LNCAP (cell line): Measurements from ENCODE around the gene PFDN6.

Experiments
- TF ChIP-seq, protein P1 (sequence below): fragments of 450-650 bp; IDR thresholded peaks from 2 replicates; pipeline ENCODE4 v1.5.1; 2017; ENCODE audit warnings: mild to moderate bottlenecking

PFDN6 gene

DNA sequence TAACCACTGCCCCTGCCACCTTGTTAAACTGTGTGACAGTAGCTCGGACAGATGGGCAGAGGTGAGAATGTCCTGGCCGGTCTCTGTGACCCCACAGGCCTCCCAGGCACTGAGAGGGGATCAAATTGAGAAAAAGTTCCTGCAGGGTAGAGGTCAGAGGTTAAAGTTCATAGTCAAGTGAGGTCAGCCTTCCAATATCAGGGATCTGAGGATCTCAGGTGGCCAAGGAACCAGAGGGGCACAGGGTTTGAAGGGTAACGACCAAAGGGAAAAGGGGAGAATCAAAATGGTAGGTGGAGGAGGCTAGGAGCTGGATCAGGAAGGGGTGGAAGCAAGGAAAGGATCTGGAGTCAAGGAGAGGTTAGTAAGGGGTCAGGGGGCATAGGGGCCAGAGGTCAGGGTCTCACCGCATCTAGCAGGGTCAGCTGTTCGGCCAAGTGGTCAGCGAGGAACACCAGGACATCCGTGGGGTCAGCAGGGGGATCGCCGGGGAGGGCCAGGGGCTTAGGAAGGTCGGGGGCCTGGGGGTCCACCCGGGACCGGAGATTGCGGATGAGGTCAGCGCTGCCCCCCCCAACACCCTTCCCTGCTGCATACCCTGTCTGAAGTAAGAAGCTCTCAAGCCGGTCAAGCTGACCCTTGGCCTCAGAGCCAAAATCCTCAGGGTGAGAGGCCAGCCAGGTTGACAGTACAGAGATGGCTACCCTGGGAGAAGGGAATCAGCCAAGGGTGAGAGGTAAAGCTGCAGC lies 6.4 kb downstream of the PFDN6 start:
- TF ChIP-seq, protein P1, sequence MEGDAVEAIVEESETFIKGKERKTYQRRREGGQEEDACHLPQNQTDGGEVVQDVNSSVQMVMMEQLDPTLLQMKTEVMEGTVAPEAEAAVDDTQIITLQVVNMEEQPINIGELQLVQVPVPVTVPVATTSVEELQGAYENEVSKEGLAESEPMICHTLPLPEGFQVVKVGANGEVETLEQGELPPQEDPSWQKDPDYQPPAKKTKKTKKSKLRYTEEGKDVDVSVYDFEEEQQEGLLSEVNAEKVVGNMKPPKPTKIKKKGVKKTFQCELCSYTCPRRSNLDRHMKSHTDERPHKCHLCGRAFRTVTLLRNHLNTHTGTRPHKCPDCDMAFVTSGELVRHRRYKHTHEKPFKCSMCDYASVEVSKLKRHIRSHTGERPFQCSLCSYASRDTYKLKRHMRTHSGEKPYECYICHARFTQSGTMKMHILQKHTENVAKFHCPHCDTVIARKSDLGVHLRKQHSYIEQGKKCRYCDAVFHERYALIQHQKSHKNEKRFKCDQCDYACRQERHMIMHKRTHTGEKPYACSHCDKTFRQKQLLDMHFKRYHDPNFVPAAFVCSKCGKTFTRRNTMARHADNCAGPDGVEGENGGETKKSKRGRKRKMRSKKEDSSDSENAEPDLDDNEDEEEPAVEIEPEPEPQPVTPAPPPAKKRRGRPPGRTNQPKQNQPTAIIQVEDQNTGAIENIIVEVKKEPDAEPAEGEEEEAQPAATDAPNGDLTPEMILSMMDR, result no peak

DNA sequence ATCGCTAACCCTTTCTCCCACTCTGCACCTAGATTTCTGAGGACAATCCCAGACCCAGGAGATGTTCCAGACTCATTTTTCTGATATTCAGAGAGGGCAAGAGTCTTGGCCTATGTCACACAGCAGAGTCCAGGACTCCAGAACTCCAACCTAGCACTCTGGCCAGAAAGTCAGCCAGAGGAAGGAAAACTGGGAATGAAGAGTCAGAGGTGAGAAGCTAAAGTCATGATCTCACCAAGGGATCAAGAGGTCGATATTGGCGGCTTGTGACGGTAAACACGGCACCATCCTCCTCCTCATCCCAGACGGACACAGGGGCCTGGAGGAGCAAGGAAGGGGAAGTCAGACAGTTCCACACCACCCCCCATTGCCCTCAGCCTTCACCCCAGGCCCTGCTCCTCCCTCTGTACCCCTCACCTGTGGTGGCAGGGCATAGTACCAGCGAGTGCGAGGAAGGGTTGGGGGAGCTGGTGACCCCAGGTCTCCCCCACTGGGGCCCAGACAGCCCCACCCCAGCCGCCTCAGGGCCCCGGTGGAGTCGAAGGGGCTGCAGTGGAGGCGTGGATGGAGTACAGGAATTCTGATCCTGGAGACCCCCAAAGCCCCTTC lies 7.5 kb downstream of the PFDN6 start:
- TF ChIP-seq, protein P1, result no peak

DNA sequence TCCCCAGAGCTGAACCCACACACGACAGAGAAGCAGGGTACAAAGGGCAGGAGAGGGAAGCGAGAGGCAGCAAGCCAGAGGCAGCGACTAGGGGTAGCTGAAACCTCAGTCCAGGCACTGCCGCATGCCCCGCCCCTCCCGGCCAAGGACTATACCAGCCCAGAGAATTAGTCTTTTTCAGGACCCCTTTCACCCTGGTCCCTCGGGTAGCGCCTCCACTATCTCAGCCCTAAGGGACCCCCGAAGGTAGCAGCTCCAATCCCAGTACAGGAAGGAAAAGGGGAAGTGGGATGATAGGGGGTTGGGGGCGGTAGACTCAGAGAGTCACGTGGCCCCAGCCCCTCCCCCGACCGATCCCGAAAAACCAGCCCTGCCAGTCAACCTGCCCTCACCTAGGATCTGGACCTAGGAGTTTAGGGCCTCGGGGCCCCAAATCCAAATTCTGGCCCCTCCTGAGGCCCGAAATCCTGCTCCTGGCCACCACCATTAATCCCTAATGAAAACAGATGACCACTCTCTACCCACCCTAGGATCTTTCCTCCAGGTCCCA lies 8.1 kb downstream of the PFDN6 start:
- TF ChIP-seq, protein P1, result no peak

DNA sequence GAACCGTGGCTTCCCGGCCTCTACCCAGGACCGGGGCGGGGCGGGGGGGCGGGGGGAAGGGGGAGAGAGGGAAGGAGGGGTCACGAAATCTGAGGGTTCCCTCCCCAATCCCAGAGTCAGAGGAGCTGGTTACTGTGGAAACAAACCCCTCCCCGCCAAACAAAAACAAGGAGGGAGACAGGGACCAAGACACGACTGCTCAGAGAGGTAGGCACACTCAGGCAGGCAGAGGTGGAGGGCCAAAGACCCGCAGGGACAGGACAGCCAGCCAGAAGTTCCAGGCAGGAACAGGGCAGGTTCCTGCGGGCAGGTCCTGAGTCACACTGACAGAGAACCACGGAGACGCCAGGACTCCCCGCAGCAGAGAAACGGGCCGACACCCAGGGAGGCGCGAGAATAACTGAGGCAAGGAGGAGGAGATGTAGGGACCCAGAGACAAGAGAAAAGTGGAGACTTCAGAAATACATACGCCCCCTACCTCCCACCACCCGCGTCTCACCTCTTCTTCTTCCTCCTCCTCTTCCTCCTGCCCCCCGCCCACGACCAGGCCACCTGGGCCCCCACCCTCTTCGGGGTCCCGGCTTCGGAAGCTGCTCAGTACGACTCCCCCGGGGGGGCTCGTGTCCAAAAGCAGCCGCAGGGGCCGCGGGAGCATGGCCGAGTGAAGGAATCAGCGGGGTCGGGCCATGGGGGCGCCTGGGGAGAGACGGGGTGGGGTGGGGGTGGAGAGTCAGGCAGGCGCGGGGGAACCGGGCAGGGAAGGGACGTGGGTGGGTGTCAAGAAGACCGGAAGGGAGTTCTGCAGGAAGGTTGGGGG lies 8.8 kb downstream of the PFDN6 start:
- TF ChIP-seq, protein P1, result no peak

DNA sequence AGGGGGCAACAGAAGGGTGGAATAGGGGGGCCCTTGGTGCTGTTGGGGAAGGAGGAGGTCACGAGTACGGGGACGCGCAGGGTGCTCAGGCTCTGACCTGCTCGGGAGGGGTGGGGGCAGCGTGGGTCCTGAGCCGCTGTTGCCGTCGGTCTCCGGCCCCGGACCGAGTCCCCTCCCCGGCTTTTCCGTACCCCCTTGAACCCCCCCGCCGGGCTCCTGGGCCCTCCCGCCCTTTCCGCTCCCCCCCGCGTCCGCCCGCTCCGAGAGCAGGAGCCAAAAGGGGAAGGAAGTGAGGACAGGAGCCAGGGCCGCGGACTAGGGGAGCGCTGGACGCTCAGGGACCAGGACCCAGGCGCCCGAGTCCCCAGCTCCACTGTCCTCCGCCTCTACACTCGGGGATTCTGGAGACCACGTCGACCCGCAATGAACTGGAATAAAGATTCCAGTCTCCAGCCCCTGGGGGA lies 9.4 kb downstream of the PFDN6 start, which contains the start of gene RGL2:
TSS of gene RGL2 (minus strand) at position 170 of the 464 bp plus-strand sequence. CDS start 332 bp downstream, outside the sequence.
- TF ChIP-seq, protein P1, result no peak

DNA sequence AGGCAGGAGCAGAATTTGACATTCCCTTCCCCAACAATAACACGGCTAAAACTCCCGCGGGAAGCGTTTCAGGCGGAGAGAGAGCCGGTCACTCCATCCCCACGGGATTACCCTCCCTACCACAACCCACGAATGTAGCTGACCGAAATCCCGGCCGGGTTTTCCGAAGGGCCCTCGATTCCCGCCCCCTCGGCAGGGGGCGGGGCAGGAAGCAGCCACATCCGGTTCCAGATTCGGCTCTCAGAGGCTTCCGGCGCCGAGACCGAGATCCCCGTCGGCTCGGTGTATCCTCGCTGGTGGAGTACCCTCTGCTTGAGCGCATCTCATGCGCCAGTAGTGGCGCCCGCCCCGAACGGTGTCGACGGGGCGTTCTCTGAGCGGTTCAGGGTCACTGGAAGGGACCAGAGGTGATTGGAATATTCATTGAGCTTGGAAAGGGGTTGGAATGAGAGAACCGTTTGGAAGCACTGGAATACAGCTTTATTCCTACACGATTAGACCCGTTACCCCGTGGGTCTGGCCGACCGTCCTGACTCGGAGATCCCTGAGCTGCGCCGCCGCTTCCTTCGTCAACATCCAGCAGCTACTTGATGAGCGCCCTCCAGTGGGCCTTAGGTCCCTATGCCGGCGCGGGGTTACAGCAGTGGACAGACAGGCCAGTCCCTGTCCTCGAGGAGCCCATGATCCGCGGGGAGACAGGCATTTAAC lies 10.0 kb downstream of the PFDN6 start:
- TF ChIP-seq, protein P1, result peak; percentile 76

DNA sequence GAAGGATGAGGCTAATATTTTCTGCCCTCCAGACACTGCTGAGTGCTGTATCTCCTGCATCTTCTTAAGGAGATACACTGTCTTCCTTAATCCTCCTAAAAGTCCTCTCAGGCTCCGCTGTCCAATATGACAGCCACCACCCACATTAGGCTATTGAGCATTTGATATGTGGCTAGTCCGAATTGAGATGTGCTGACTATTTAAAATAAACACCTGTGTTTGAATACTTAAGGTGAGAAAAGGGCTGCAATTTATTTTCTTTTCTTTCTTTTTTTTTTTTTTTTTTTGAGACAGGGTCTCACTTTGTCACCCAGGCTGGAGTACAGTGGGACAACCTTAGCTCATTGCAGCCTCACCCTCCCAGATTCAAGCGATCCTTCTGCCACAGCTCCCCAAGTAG lies 12.5 kb downstream of the PFDN6 start:
- TF ChIP-seq, protein P1, result no peak
